HCT116 (cell line): ENCODE data around the gene MBD5. TPM values are rescaled to one million over a fixed set of nuclear protein-coding genes. Genes with fewer than 3 reads are reported as not detected.

Experiments
- ATAC-seq: fragments of 200-7000 bp; cut with Tn5 transposase; 2 replicates; pipeline ENCODE4 v1.9.1; 2020; ENCODE audit warnings: mild to moderate bottlenecking, moderate library complexity
- BruUV-seq: library from RNA; stranded (reverse); fragments of 400-500 nt; replicated peaks from 2 replicates; lab custom pipeline; 2021; lab: Mats Ljungman, UMichigan
- CTCF ChIA-PET: fragments of 300-600 bp; sonication (Branson Sonifier 250); formaldehyde crosslinking; loops from one replicate; lab custom pipeline; 2021; ENCODE audit warnings: antibody characterized with exemption; lab: Charles Lee
- POLR2A ChIA-PET: fragments of 300-600, 350-600 bp; sonication (Branson Sonifier 250); formaldehyde crosslinking; loops from one replicate; lab custom pipeline; 2021; ENCODE audit warnings: antibody characterized with exemption; lab: Charles Lee
- RAD21 ChIA-PET, 2 experiments: fragments of 300-600 bp; sonication (Branson Sonifier 250); formaldehyde crosslinking; loops; one replicate each; lab custom pipeline; 2023; ENCODE audit warnings: low total read pairs in 2 of 2; ENCODE audit not compliant: uncharacterized antibody in 2 of 2, unreplicated experiment in 2 of 2, low non-redundant PET in 1 of 2; lab: Charles Lee
- DNase-seq: peaks from one replicate; pipeline ENCODE4 v3.0.0-alpha.2; 2010; ENCODE audit warnings: low read depth, low spot score
- H2AFZ ChIP-seq: fragments of 200-600 bp; shearing (Covaris generic), sonication (generic); 2 replicates; pipeline ENCODE4 v1.6.1; 2017; ENCODE audit warnings: low read depth, mixed run types, mixed read lengths, antibody characterized with exemption, low read length; ENCODE audit not compliant: poor library complexity, severe bottlenecking
- H3K27ac ChIP-seq: 2 replicates; pipeline ENCODE4 v1.5.1; 2012; ENCODE audit warnings: low read depth, low read length
- H3K27me3 ChIP-seq: fragments of 200-600 bp; sonication (generic); 2 replicates; pipeline ENCODE4 v1.6.1; 2016; ENCODE audit warnings: mixed run types, low read length, mixed read lengths; ENCODE audit not compliant: insufficient read depth
- H3K36me3 ChIP-seq, 2 experiments: fragments of 200-500 bp in 1 of 2; fragments of 200-600 bp in 1 of 2; sonication (Bioruptor generic) in 1 of 2; sonication (generic) in 1 of 2; 2 replicates each; pipeline versions ENCODE4 v1.5.1 to v1.6.1; 2014 to 2016; ENCODE audit warnings: low read length in 2 of 2, inconsistent platforms in 1 of 2, mixed read lengths in 1 of 2, mixed run types in 1 of 2; ENCODE audit not compliant: insufficient read depth in 2 of 2, control insufficient read depth in 1 of 2
- H3K4me1 ChIP-seq, 2 experiments: fragments of 200-600 bp in 1 of 2; sonication (generic) in 1 of 2; 2 replicates each; pipeline versions ENCODE4 v1.5.1 to v1.6.1; 2012 to 2017; ENCODE audit warnings: low read length in 2 of 2, inconsistent platforms in 1 of 2, mild to moderate bottlenecking in 1 of 2, mixed read lengths in 1 of 2, mixed run types in 1 of 2, moderate library complexity in 1 of 2; ENCODE audit not compliant: insufficient read depth in 2 of 2, control insufficient read depth in 1 of 2
- H3K4me2 ChIP-seq: fragments of 200-600 bp; sonication (generic); 2 replicates; pipeline ENCODE4 v1.6.1; 2017; ENCODE audit warnings: mixed run types, low read length, mixed read lengths
- H3K4me3 ChIP-seq, 2 experiments: fragments of 200-600 bp in 1 of 2; sonication (generic) in 1 of 2; replicated peaks in 1 of 2; 2 replicates each; pipeline ENCODE4 v1.5.1; 2011 to 2016; ENCODE audit warnings: low read length in 2 of 2, control low read depth in 1 of 2, low read depth in 1 of 2, mild to moderate bottlenecking in 1 of 2, mixed read lengths in 1 of 2, mixed run types in 1 of 2
- H3K79me2 ChIP-seq: fragments of 200-600 bp; sonication (generic); 2 replicates; pipeline ENCODE4 v1.6.1; 2017; ENCODE audit warnings: mild to moderate bottlenecking, mixed run types, low read length, moderate library complexity, mixed read lengths; ENCODE audit not compliant: insufficient read depth
- H3K9ac ChIP-seq: fragments of 200-600 bp; sonication (generic); 2 replicates; pipeline ENCODE4 v1.6.1; 2016; ENCODE audit warnings: low read length, mixed read lengths
- H3K9me2 ChIP-seq: fragments of 200-600 bp; sonication (generic), shearing (Covaris generic); 2 replicates; pipeline ENCODE4 v1.6.1; 2017; ENCODE audit warnings: mixed run types, mild to moderate bottlenecking, moderate library complexity; ENCODE audit not compliant: insufficient read depth
- H3K9me3 ChIP-seq, 2 experiments: fragments of 200-500 bp in 1 of 2; fragments of 200-600 bp in 1 of 2; sonication (Bioruptor generic) in 1 of 2; sonication (generic) in 1 of 2; 2 replicates each; pipeline ENCODE4 v1.6.1; 2014 to 2017; ENCODE audit warnings: low read length in 2 of 2, mixed read lengths in 2 of 2, inconsistent platforms in 1 of 2, low read depth in 1 of 2, mild to moderate bottlenecking in 1 of 2, mixed run types in 1 of 2, moderate library complexity in 1 of 2; ENCODE audit not compliant: control insufficient read depth in 1 of 2, insufficient read depth in 1 of 2
- H4K20me1 ChIP-seq: fragments of 200-600 bp; sonication (generic), shearing (Covaris generic); 2 replicates; pipeline ENCODE4 v1.6.1; 2017; ENCODE audit warnings: mixed run types, mild to moderate bottlenecking, moderate library complexity; ENCODE audit not compliant: insufficient read depth
- CTCF ChIP-seq, 3 experiments: fragments of 200-600 bp in 1 of 3; sonication (generic) in 1 of 3; IDR thresholded peaks in 2 of 3; conservative IDR thresholded peaks in 1 of 3; 2 replicates each; pipeline ENCODE4 v1.5.1; 2012 to 2017; ENCODE audit warnings: low read depth in 2 of 3, low read length in 2 of 3, antibody characterized with exemption in 1 of 3, borderline replicate concordance in 1 of 3, control low read depth in 1 of 3, mild to moderate bottlenecking in 1 of 3, mixed read lengths in 1 of 3, mixed run types in 1 of 3, moderate library complexity in 1 of 3; ENCODE audit not compliant: insufficient read depth in 1 of 3
- EGR1 ChIP-seq: IDR thresholded peaks from 2 replicates; pipeline ENCODE4 v1.6.1; 2012; ENCODE audit warnings: low read depth
- ELF1 ChIP-seq: IDR thresholded peaks from 2 replicates; pipeline ENCODE4 v1.6.1; 2012; ENCODE audit warnings: low read depth, borderline replicate concordance
- EZH2phosphoT487 ChIP-seq: fragments of 200-600 bp; IDR thresholded peaks from 2 replicates; pipeline ENCODE4 v1.6.1; 2018; ENCODE audit warnings: antibody characterized with exemption, borderline replicate concordance
- JUND ChIP-seq: IDR thresholded peaks from 2 replicates; pipeline ENCODE4 v1.6.1; 2012
- POLR2A ChIP-seq: IDR thresholded peaks from 2 replicates; pipeline ENCODE4 v1.7.0; 2011; ENCODE audit warnings: borderline replicate concordance; ENCODE audit not compliant: insufficient read depth, insufficient read length; ENCODE audit errors: extremely low read depth
- REST ChIP-seq: IDR thresholded peaks from 2 replicates; pipeline ENCODE4 v1.6.1; 2012; ENCODE audit warnings: low read depth
- YY1 ChIP-seq: IDR thresholded peaks from 2 replicates; pipeline ENCODE4 v1.6.1; 2011; ENCODE audit warnings: low read length, low read depth, moderate library complexity, mild to moderate bottlenecking; ENCODE audit not compliant: insufficient replicate concordance; ENCODE audit errors: extremely low read depth
- ZFX ChIP-seq: fragments of 450-650 bp; IDR thresholded peaks from 2 replicates; pipeline ENCODE4 v1.6.1; 2017
- ZNF274 ChIP-seq: fragments of 200-500 bp; sonication (Bioruptor generic); IDR thresholded peaks from 2 replicates; pipeline ENCODE4 v1.6.1; 2014; ENCODE audit warnings: mild to moderate bottlenecking, low read depth, low read length, inconsistent platforms
- intact Hi-C: fragments of 100-400 bp; cut with micrococcal nuclease; formaldehyde crosslinking; loops from 2 replicates; pipeline ENCODE4 v1.10.0; 2022
- total RNA-seq: library from RNA; stranded (reverse); gene quantifications from one replicate; pipeline ENCODE4 v1.2.1, GENCODE V29; 2021; ENCODE audit not compliant: unreplicated experiment

Gene MBD5
- total RNA-seq, 1 experiment from 2014 or later: 20.5 TPM

- Histone ChIP-seq H4K20me1 (no peaks in the 10 kb centered on the region), H3K36me3 (no peaks in the 10 kb centered on the region), H3K4me2 (no peak overlapping the region), H3K79me2 (no peaks in the 10 kb centered on the region), H3K9me2 (no peaks in the 10 kb centered on the region), H3K27me3 (no peaks in the 10 kb centered on the region)
- no TSS peak for BruUV-seq
- ChIA-PET CTCF (no interaction called here), RAD21 (no interaction called here)
- TF ChIP-seq CTCF (IDR thresholded peaks at IDR 0.05 in 2 of 3, conservative IDR thresholded peaks at IDR 0.05 in 1 of 3; ENCODE audit: borderline replicate concordance in 1 of 3, insufficient read depth in 1 of 3, low read depth in 2 of 3, low read length in 2 of 3) (no peak), EGR1 (no peak), ZFX (no peak), REST (no peak), YY1 (no peak), ELF1 (no peak), POLR2A (no peak), EZH2phosphoT487 (no peak), ZNF274 (no peak), JUND (no peak)
- TF ChIP-seq, all 23 proteins: peak for 0
- Histone ChIP-seq H3K4me3 (no peak overlapping the region), H2AFZ (no peak overlapping the region), H3K27ac (no peak overlapping the region), H3K4me1 (no peaks in the 10 kb centered on the region), H3K9me3 (no peaks in the 10 kb centered on the region), H3K9ac (no peak overlapping the region)
- ATAC-seq (no peak), DNase-seq (no peak)
- POLR2A ChIA-PET: no interaction called here
- intact Hi-C loops: no loop called here
Measured at GRCh38 chr2:148534416-148535204, 513.7 kb downstream of the MBD5 start.
